HG03064 (cell line): ENCODE results near the gene ZNF398.

Experiments
- ATAC-seq: cut with Tn5 transposase; IDR thresholded peaks from one replicate; pipeline ENCODE4 v1.9.1; 2021; ENCODE audit warnings: low read depth; ENCODE audit not compliant: unreplicated experiment

Gene ZNF398

GRCh38 chr7:149147752-149148653 is 750 bp downstream of the ZNF398 start:
- peak; percentile 30 for ATAC-seq

- no peak for ATAC-seq
These were observed 3.7 kb downstream of the ZNF398 start for GRCh38 chr7:149150981-149151380.

GRCh38 chr7:149153346-149153745 is 6.1 kb downstream of the ZNF398 start:
- ATAC-seq: no peak

- no peak for ATAC-seq
These were observed 6.8 kb downstream of the ZNF398 start for GRCh38 chr7:149154056-149154455.

GRCh38 chr7:149156898-149157297 is 9.6 kb downstream of the ZNF398 start:
- ATAC-seq: no peak

- no peak for ATAC-seq
These were observed 14.1 kb downstream of the ZNF398 start for GRCh38 chr7:149161241-149161848.

GRCh38 chr7:149166142-149166541 is 18.9 kb downstream of the ZNF398 start:
- no peak for ATAC-seq

GRCh38 chr7:149166630-149167352 is 19.5 kb downstream of the ZNF398 start:
- ATAC-seq: no peak

- no peak for ATAC-seq
These were observed 24.8 kb downstream of the ZNF398 start for GRCh38 chr7:149171892-149172533.

- ATAC-seq: no peak
These were observed 25.3 kb downstream of the ZNF398 start for GRCh38 chr7:149172534-149172920.

GRCh38 chr7:149175150-149175549 is 27.9 kb downstream of the ZNF398 start:
- no peak for ATAC-seq

GRCh38 chr7:149179241-149179640 is 32.0 kb downstream of the ZNF398 start:
- no peak for ATAC-seq

GRCh38 chr7:149180722-149181449 is 33.6 kb downstream of the ZNF398 start:
- no peak for ATAC-seq

- no peak for ATAC-seq
These were observed 34.2 kb downstream of the ZNF398 start for GRCh38 chr7:149181450-149181790.

GRCh38 chr7:149184274-149184673 is 37.0 kb downstream of the ZNF398 start:
- ATAC-seq: no peak

GRCh38 chr7:149188213-149188612 is 41.0 kb downstream of the ZNF398 start:
- ATAC-seq: no peak

GRCh38 chr7:149188637-149189259 is 41.5 kb downstream of the ZNF398 start:
- no peak for ATAC-seq

GRCh38 chr7:149191851-149192250 is 44.6 kb downstream of the ZNF398 start:
- no peak for ATAC-seq

- no peak for ATAC-seq
These were observed 47.5 kb downstream of the ZNF398 start for GRCh38 chr7:149194799-149195179.
